HAP-1 (cell line): ENCODE measurements around the gene SEMA6A.
A peak's percentile ranks its signal among the peaks of the same experiment; 100 is the strongest.

Experiments
- DNase-seq, 2 experiments: peaks; one replicate each; pipeline ENCODE4 v3.0.0-alpha.2; 2016 to 2020; ENCODE audit warnings: low spot score in 2 of 2
- H3K27me3 ChIP-seq: fragments of 250-450 bp; sonication (Bioruptor Pico); 2 replicates; pipeline ENCODE4 v1.5.1; 2020; ENCODE audit warnings: low read depth, mild to moderate bottlenecking, moderate library complexity
- H3K36me3 ChIP-seq: fragments of 250-450 bp; sonication (Bioruptor Pico); replicated peaks from 2 replicates; pipeline ENCODE4 v1.5.1; 2020; ENCODE audit warnings: mild to moderate bottlenecking
- H3K4me1 ChIP-seq: fragments of 250-450 bp; sonication (Bioruptor Pico); 2 replicates; pipeline ENCODE4 v1.5.1; 2020; ENCODE audit warnings: mild to moderate bottlenecking
- H3K4me3 ChIP-seq: fragments of 250-450 bp; sonication (Bioruptor Pico); 2 replicates; pipeline ENCODE4 v1.5.1; 2020; ENCODE audit warnings: mild to moderate bottlenecking, moderate library complexity
- H3K9me3 ChIP-seq: fragments of 250-450 bp; sonication (Bioruptor Pico); 2 replicates; pipeline ENCODE4 v1.5.1; 2020; ENCODE audit warnings: mild to moderate bottlenecking, moderate library complexity
- in situ Hi-C: fragments of 300-500 bp; cut with MboI; formaldehyde crosslinking; loops from 3 replicates; pipeline ENCODE4 v1.14.3; 2020; ENCODE audit warnings: low sequenced_read_pairs, inconsistent platforms, mixed read lengths

The SEMA6A gene

DNA sequence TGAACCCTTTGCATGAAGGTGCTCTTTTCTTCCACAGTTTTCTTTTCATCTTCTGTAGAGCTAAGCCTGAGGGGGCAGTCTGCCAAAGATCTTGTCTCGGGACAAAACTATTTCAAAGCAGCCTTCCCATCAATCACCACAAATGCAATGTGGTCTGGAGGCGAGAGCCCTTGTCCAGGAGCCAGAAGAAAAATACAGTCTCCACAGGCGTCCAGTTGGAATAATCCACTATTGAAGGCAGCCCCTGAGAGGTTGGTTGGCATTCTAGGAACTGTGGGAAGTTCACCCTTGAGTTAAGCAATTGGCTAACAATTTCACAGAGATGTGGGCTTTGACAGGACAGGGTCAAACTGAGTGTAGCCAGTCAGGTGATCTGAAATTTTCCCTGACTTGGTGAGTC lies 72.0 kb downstream of the SEMA6A start:
- no peak overlapping the region for H3K4me3 ChIP-seq
- no peaks in the 10 kb centered on the region for H3K9me3 ChIP-seq
- peak in 1 of 2 experiments; percentile 40 for DNase-seq
- peaks cover 62% of the 10 kb centered on the region for H3K36me3 ChIP-seq
- in situ Hi-C loops = no loop called here
- peaks cover 27% of the 10 kb centered on the region for H3K4me1 ChIP-seq
- no peaks in the 10 kb centered on the region for H3K27me3 ChIP-seq

DNA sequence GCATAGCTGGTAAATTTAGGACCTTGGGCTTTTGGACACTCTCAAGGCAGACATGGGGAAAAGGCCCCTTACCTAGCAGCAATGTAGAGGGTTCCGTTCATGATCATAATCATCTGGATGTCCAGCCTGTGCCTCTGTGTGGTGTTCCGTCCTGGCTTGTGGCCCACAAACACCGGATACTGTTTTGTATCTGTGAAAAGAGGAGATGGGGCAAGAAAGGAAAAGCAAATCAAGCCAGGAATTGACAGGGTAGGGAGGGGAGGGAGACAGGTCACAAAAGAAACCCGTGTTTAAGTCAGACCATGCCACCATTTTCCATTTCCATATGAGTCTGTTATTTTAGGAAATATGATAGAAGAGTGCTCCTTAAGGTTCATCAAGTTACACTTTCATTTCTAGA lies 72.5 kb downstream of the SEMA6A start:
- Histone ChIP-seq H3K4me1 (peaks cover 22% of the 10 kb centered on the region), H3K9me3 (no peaks in the 10 kb centered on the region), H3K36me3 (peaks cover 67% of the 10 kb centered on the region), H3K4me3 (no peak overlapping the region), H3K27me3 (no peaks in the 10 kb centered on the region)
- no peak for DNase-seq
- in situ Hi-C loops = no loop called here

DNA sequence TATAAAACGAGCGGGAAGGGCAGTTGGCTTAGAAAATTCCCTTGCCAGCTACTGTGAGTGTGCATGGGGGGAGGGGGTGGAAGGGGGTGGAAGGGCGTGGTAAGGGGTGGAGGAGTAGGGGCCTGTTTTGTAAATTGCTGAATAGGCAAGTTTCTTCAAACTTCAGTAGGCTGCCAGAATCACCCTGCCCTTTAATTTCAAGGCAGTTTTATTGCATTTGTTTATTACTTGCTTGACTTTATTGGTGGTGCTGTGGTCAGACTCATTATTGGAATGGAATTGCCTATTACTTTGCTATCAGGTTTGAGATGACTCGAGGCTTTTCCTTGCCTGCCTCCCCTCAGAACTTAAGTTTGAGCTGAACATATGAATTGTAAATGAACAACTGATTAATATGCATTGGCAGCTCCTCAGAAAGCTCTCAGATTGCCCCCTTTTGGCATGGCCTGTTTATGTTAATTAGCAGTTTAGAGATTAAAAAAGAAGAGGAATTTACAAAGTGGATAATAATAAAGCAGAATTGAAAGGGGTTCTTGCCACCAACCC lies 76.0 kb downstream of the SEMA6A start:
- Histone ChIP-seq H3K4me3 (no peak overlapping the region), H3K9me3 (no peaks in the 10 kb centered on the region), H3K4me1 (peaks cover 10% of the 10 kb centered on the region), H3K27me3 (no peaks in the 10 kb centered on the region), H3K36me3 (peaks cover 86% of the 10 kb centered on the region)
- in situ Hi-C loops = no loop called here
- DNase-seq = peak in 1 of 2 experiments; percentile 24

DNA sequence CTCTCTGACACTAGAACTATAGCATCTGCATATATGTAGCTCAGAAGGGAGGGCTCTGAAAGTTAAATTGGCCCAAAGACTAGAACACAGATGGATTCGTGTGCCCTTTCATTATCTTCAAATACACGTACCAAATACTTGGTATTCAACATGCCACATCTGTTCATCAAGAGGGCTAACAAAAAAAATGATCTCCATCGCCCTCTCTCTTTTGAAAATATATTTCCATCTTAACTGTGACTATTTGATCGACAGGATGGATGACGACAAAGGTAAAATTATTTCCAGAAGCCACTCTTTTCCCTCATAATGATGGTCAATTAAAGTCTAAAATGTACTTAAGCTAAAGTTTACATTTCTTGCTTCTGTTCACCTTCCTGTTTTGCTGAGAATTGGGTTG lies 77.0 kb downstream of the SEMA6A start:
- Histone ChIP-seq H3K27me3 (no peaks in the 10 kb centered on the region), H3K4me3 (no peak overlapping the region), H3K4me1 (peaks cover 10% of the 10 kb centered on the region), H3K36me3 (peaks cover 84% of the 10 kb centered on the region), H3K9me3 (no peaks in the 10 kb centered on the region)
- no peak for DNase-seq
- in situ Hi-C loops = no loop called here

DNA sequence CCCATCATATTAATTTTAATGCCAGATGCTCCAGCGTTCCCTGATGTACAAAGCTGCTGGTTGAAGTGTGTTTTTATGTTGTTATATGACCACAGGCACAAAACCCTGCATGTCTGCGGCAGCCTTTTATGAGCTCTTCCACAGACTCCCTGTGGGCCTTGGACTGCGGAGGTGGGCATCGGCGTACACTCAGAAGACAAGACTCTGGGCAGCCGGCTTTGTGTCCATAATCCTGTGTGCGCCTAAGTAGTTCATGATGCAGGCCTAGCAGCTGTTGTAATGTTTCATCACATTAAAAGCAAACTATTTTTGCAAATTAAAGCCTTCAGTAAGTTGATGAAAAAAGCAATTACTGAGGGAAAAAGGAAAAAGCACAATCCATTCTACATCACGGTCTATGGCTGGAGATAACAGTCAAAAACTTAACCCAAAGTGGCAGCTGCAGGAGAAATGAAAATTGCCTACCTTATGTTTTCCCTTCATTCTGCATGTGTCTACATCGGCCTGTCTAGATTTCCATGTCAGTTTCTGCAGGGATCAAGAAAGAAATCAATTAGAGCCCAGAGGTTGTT lies 78.8 kb downstream of the SEMA6A start:
- no peaks in the 10 kb centered on the region for H3K27me3 ChIP-seq
- in situ Hi-C loops = no loop called here
- peaks cover 10% of the 10 kb centered on the region for H3K4me1 ChIP-seq
- DNase-seq = no peak
- peaks cover 84% of the 10 kb centered on the region for H3K36me3 ChIP-seq
- no peak overlapping the region for H3K4me3 ChIP-seq
- H3K9me3 ChIP-seq = no peaks in the 10 kb centered on the region

DNA sequence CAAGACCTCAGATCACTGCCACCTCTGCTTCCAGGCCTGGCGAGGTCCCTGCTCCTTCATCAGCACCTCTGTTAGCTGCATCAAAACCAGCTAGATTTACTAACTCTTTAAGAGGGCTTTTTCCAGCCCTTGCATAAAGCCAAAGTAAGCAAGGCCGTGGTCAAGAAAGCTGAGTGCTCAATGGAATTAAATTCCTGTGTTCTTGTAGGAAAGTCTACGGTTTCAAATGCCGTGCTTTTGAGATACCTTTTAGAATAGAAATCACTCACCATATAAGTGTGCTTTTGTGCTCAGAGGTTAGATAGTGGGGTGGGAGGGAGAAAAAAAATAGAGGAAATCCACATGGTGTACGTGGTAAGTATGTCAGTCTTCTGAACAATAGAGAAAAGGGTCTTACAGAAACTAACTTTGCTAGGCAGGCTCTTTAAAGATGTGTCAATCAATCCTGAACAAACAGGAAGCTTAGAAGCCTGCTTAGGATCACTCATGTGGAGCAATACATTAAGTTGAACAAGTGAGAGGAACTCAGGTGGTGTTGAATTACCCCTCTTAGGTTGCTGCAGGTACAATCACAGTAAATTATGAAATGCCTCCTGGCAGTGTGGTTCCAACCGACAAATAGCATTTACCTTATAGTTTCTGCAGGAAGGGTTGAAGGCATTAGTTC lies 79.7 kb downstream of the SEMA6A start:
- peaks cover 82% of the 10 kb centered on the region for H3K36me3 ChIP-seq
- H3K4me1 ChIP-seq = peaks cover 10% of the 10 kb centered on the region
- in situ Hi-C loops = no loop called here
- no peaks in the 10 kb centered on the region for H3K27me3 ChIP-seq
- H3K4me3 ChIP-seq = no peak overlapping the region
- H3K9me3 ChIP-seq = no peaks in the 10 kb centered on the region
- DNase-seq = no peak

DNA sequence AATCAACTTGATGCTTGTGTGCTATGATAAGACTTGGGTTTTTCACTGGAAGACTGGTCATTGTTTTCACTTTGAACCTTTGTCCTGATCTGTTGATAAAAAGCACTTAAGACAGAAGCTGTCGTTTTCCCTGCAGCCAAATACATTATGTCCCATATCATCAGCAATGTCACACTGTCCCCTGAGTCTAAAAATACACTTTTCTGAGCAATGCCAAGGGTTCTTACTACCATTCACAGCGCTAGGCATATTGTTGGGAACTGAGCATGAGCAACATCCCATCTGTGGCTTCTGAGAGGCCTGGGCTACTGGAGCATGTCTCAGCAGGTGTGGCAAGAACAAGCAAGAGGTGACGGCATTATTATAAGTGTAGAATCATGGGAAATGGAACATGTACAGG lies 81.8 kb downstream of the SEMA6A start:
- Histone ChIP-seq H3K4me3 (no peak overlapping the region), H3K9me3 (no peaks in the 10 kb centered on the region), H3K4me1 (no peaks in the 10 kb centered on the region), H3K27me3 (no peaks in the 10 kb centered on the region), H3K36me3 (peaks cover 79% of the 10 kb centered on the region)
- in situ Hi-C loops = no loop called here
- no peak for DNase-seq

DNA sequence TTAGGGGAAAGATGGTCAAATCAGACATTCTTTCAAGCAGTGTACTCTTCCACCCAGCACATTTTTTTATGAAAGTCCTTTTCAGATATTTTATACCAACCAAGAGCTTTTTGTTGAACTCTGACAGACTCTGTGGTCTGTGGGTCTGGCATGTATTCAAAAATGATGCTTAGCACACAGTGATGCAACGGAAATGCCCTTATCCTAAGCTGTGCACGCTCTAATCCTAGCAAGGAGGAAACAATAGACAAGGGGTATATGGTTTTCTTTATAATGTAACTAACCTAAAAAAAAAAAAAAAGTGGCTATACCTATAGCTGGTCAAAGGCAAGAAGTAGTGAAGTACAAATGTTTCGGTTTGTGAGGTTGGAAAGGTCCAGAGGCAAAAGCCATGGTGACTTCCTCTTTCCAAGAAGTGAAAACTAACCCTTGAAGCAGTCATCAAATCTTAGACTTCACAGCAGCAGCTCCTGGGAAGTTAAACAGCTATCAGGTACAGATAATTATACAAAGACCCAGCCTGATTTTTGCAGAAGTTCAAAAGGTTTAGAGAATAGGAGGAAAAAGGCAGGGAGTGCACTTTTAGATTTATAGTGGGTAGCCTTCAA lies 82.5 kb downstream of the SEMA6A start:
- Histone ChIP-seq H3K9me3 (no peaks in the 10 kb centered on the region), H3K4me3 (no peak overlapping the region), H3K27me3 (no peaks in the 10 kb centered on the region), H3K4me1 (no peaks in the 10 kb centered on the region), H3K36me3 (peaks cover 79% of the 10 kb centered on the region)
- in situ Hi-C loops = no loop called here
- no peak for DNase-seq

DNA sequence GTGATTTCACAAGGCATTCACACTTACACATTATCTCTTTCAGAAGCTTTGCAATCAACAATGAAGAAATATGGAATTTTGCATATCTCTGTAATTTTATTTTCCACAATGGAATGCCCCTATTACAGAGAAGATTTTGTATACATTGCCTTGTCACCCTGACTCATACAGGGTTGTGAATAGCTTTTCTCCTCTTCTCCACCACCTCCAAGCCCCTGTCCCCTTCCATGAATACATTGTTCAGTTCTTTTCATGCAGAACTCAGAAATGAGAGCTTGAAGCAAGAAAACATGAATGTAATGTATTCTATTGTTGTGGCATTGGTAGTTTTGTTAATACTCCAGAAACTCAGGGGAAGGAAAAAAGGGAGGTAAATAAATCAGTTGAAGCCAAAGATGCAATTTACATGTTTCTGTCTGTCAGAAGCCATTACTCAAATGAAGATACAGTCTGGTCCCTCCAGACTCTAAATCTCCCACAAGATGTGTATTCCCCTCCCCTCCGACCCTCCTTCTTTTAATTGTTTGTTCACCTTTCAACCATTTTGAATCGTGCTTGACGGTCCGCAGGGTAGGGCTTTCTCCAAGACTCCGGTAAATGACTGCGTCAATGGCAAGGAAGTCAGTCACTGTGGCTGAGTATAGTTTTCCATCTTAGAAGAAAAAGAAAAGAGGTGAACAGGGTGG lies 86.1 kb downstream of the SEMA6A start:
- DNase-seq = no peak
- in situ Hi-C loops = no loop called here
- Histone ChIP-seq H3K4me3 (no peak overlapping the region), H3K9me3 (no peaks in the 10 kb centered on the region), H3K27me3 (no peaks in the 10 kb centered on the region), H3K4me1 (no peaks in the 10 kb centered on the region), H3K36me3 (peaks cover 74% of the 10 kb centered on the region)

DNA sequence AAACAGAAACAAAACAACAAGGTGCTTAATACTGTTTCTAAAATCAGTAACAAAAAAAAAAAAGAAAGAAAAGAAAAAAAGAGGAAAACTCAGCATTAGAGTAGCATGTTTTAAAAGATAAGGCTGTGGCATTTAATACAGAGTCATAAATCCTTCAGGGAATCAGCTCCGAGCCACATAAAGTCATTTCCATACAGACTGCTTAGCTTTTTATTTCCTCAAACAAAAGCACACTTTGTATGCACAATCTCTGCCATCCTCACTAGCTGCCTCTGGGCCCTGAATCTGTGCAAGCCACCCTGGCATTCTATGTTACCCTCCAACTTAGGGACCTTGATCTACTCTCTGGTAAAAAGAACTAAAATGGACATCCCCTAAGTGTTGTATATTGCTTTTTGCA lies 87.6 kb downstream of the SEMA6A start:
- Histone ChIP-seq H3K4me1 (no peaks in the 10 kb centered on the region), H3K36me3 (peaks cover 73% of the 10 kb centered on the region), H3K9me3 (no peaks in the 10 kb centered on the region), H3K27me3 (no peaks in the 10 kb centered on the region), H3K4me3 (no peak overlapping the region)
- in situ Hi-C loops = no loop called here
- no peak for DNase-seq

DNA sequence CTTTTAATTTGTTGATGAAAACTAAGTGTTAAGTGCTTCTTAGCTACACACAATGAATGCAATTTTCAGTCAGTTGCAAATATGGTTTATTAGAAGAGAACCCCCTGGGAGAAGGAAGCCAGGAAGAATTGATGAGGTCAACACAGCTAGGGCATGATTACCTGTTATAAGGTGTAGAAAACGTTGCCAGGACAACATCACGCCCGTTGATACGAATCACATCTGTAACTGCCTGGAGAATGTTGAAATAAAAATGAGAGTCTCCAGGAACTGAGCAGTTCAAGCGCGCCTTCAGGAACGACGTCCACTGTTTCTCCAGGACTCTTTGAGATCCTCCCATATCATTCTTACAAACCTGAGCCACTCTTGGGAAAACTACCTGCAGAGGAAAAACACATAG lies 88.0 kb downstream of the SEMA6A start:
- in situ Hi-C loops = no loop called here
- Histone ChIP-seq H3K4me3 (no peak overlapping the region), H3K4me1 (no peaks in the 10 kb centered on the region), H3K9me3 (no peaks in the 10 kb centered on the region), H3K27me3 (no peaks in the 10 kb centered on the region), H3K36me3 (peaks cover 73% of the 10 kb centered on the region)
- no peak for DNase-seq

DNA sequence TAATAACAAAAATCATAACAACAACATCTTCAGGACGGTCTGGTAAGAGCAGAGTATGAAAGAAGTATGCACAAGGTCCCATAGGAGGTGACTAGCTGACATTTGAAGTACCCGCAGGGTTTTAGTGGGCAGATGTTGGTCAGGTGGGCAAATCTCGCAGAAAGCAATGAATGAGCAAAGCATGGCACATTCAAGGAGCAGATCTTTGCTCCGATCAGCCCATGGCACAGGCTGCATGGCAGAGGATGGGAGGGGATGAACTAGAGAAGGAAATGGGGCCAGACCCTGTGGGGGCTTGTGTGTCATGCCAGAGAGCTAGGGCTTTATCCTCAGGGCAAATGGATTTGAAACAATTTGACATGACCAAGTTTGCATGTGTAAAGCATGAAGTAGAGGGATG lies 90.0 kb downstream of the SEMA6A start:
- Histone ChIP-seq H3K9me3 (no peaks in the 10 kb centered on the region), H3K27me3 (no peaks in the 10 kb centered on the region), H3K4me3 (no peak overlapping the region), H3K4me1 (no peaks in the 10 kb centered on the region), H3K36me3 (peaks cover 78% of the 10 kb centered on the region)
- in situ Hi-C loops = no loop called here
- no peak for DNase-seq

DNA sequence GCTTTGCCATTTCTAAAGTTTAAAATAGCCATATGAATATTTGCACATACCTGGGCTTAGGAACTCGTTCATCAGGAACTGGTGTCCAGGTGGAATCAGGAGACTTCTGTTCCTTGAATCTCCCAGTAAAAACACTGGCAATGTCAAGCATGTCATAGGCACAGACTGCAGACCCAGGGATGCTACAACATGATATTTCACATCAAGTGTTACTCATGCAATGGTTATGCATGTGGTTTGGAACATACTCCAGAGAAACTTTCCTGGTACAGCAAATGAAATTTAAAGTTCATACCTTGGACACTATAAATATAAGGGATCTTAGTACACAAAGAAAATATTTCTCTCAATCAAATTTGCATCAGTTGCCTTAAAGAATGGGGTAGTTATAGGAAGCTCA lies 92.2 kb downstream of the SEMA6A start:
- H3K27me3 ChIP-seq = no peaks in the 10 kb centered on the region
- H3K9me3 ChIP-seq = no peaks in the 10 kb centered on the region
- in situ Hi-C loops = no loop called here
- no peak overlapping the region for H3K4me3 ChIP-seq
- H3K4me1 ChIP-seq = no peaks in the 10 kb centered on the region
- no peak for DNase-seq
- H3K36me3 ChIP-seq = peaks cover 86% of the 10 kb centered on the region
